ENCODE measurements around the gene ZNF324.

DNA sequence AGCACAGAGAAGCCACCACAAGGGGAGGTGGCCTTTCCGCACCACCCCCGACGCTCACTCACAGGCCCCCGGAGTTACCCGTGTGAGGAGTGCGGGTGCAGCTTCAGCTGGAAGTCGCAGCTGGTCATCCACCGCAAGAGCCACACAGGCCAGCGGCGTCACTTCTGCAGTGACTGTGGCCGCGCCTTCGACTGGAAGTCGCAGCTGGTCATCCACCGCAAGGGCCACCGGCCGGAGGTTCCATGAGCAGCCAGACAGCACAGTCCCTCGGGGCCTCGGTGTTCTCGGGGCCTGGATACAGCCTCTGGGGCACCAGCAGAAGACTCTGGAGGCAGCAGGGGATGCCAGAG, 13.6 kb downstream of the ZNF324 start:
- TF ChIP-seq, protein P1, sequence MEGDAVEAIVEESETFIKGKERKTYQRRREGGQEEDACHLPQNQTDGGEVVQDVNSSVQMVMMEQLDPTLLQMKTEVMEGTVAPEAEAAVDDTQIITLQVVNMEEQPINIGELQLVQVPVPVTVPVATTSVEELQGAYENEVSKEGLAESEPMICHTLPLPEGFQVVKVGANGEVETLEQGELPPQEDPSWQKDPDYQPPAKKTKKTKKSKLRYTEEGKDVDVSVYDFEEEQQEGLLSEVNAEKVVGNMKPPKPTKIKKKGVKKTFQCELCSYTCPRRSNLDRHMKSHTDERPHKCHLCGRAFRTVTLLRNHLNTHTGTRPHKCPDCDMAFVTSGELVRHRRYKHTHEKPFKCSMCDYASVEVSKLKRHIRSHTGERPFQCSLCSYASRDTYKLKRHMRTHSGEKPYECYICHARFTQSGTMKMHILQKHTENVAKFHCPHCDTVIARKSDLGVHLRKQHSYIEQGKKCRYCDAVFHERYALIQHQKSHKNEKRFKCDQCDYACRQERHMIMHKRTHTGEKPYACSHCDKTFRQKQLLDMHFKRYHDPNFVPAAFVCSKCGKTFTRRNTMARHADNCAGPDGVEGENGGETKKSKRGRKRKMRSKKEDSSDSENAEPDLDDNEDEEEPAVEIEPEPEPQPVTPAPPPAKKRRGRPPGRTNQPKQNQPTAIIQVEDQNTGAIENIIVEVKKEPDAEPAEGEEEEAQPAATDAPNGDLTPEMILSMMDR (IDR thresholded peaks at IDR 0.05): no peak
- TF ChIP-seq POLR2A (IDR thresholded peaks at IDR 0.05): no peak

Data from body of pancreas (tissue), 4 donors.